Naive thymus-derived CD4-positive, alpha-beta T cell (primary cell): ENCODE measurements around the gene SCN8A. TPM values are rescaled to one million over a fixed set of nuclear protein-coding genes. Genes with fewer than 3 reads are reported as not detected.

Experiments
- ATAC-seq: fragments of 150-1000 bp; cut with Tn5 transposase; 2 replicates; pipeline ENCODE4 v1.10.0; 2021; ENCODE audit warnings: mild to moderate bottlenecking, moderate library complexity
- CTCF ChIA-PET: fragments of 350-600 bp; sonication (Branson Sonifier 250); formaldehyde crosslinking; loops from one replicate; lab custom pipeline; 2021; ENCODE audit warnings: antibody characterized with exemption; lab: Charles Lee
- POLR2A ChIA-PET: fragments of 350-600 bp; sonication (Branson Sonifier 250); formaldehyde crosslinking; loops from one replicate; lab custom pipeline; 2021; ENCODE audit warnings: antibody characterized with exemption, inconsistent platforms; lab: Charles Lee
- DNase-seq, 9 donors: peaks; one replicate each; pipeline versions ENCODE4 v3.0.0 to v3.0.0-alpha.2; 2020 to 2022; ENCODE audit warnings: mixed read lengths in 1 of 9
- H3K27ac ChIP-seq: one replicate; pipeline ENCODE4 v1.7.0; 2013; ENCODE audit warnings: mild to moderate bottlenecking, low read depth, low read length, moderate library complexity
- H3K27me3 ChIP-seq, 2 donors: one replicate each; pipeline ENCODE4 v1.7.0; 2013; ENCODE audit warnings: low read length in 2 of 2, mild to moderate bottlenecking in 2 of 2, moderate library complexity in 2 of 2; ENCODE audit not compliant: control insufficient read depth in 2 of 2, insufficient read depth in 2 of 2
- H3K36me3 ChIP-seq, 3 experiments: 1 replicate in 2 of 3; 2 replicates in 1 of 3; pipeline ENCODE4 v1.7.0; 2013; ENCODE audit warnings: low read length in 3 of 3, mild to moderate bottlenecking in 3 of 3, moderate library complexity in 1 of 3; ENCODE audit not compliant: insufficient read depth in 3 of 3, control insufficient read depth in 2 of 3
- H3K4me1 ChIP-seq, 2 donors: one replicate each; pipeline ENCODE4 v1.7.0; 2013; ENCODE audit warnings: low read length in 2 of 2, mild to moderate bottlenecking in 2 of 2, moderate library complexity in 1 of 2; ENCODE audit not compliant: control insufficient read depth in 2 of 2, insufficient read depth in 2 of 2
- H3K4me3 ChIP-seq: 2 replicates; pipeline ENCODE4 v1.7.0; 2013; ENCODE audit warnings: mild to moderate bottlenecking, low read length
- H3K9me3 ChIP-seq, 3 experiments: 1 replicate in 2 of 3; 2 replicates in 1 of 3; pipeline ENCODE4 v1.7.0; 2013; ENCODE audit warnings: low read length in 3 of 3; ENCODE audit not compliant: control insufficient read depth in 2 of 3
- H3K27ac Mint-ChIP-seq, 9 donors: one replicate each; pipeline ENCODE4 v1.8.0; 2020 to 2022; ENCODE audit warnings: mixed read lengths in 9 of 9, mild to moderate bottlenecking in 8 of 9, moderate library complexity in 5 of 9, inconsistent platforms in 2 of 9
- H3K27me3 Mint-ChIP-seq, 5 donors: one replicate each; pipeline ENCODE4 v1.8.0; 2021 to 2022; ENCODE audit warnings: mixed read lengths in 5 of 5, mild to moderate bottlenecking in 1 of 5
- H3K36me3 Mint-ChIP-seq, 5 donors: one replicate each; pipeline ENCODE4 v1.8.0; 2020 to 2022; ENCODE audit warnings: mixed read lengths in 5 of 5, mild to moderate bottlenecking in 3 of 5, inconsistent platforms in 1 of 5
- H3K4me1 Mint-ChIP-seq, 7 donors: one replicate each; pipeline ENCODE4 v1.8.0; 2020 to 2022; ENCODE audit warnings: mixed read lengths in 7 of 7, mild to moderate bottlenecking in 3 of 7, inconsistent platforms in 1 of 7
- H3K4me3 Mint-ChIP-seq, 10 donors: one replicate each; pipeline ENCODE4 v1.8.0; 2020 to 2022; ENCODE audit warnings: mild to moderate bottlenecking in 10 of 10, mixed read lengths in 10 of 10, moderate library complexity in 6 of 10, inconsistent platforms in 2 of 10
- H3K9me3 Mint-ChIP-seq, 11 donors: one replicate each; pipeline ENCODE4 v1.8.0; 2020 to 2022; ENCODE audit warnings: mixed read lengths in 11 of 11, mild to moderate bottlenecking in 4 of 11, inconsistent platforms in 1 of 11, moderate library complexity in 1 of 11
- intact Hi-C, 2 donors: fragments of 100-400 bp; cut with micrococcal nuclease; formaldehyde crosslinking; loops; one replicate each; pipeline ENCODE4 v1.15.1; 2023
- polyA plus RNA-seq, 2 donors: library from polyadenylated mRNA; unstranded; fragments of 300-500 nt; fragmentation: Illumina TruSeq; gene quantifications; one replicate each; pipeline ENCODE4 v1.2.3, GENCODE V29; 2021
- total RNA-seq, 6 experiments: library from RNA in 5 of 6; stranded (reverse) in 5 of 6; gene quantifications; 1 replicate in 5 of 6; 2 replicates in 1 of 6; pipeline ENCODE4 v1.2.3 and lab custom pipeline; 2021 to 2026

SCN8A gene
- total and polyA plus RNA-seq, 7 experiments from 2014 or later, result 0.01 to 1.1 (median 0.33) TPM

- peaks cover 0 to 5% (median 0%) of the 10 kb centered on the region in 5 donors for H3K36me3 Mint-ChIP-seq
- DNase-seq (no peak), ATAC-seq (no peak)
- peaks cover 0 to 13% of the 10 kb centered on the region in 2 donors for H3K4me1 ChIP-seq
- H3K36me3 ChIP-seq, result no peaks in the 10 kb centered on the region
- intact Hi-C loops, result no loop called here
- ChIA-PET POLR2A (interaction anchor here (1.4 kb wide), 1 partner anchor 22 kb away, joined by 3 read pairs; a partner anchor contains a TSS), CTCF (no interaction called here)
- peaks cover 0 to 2% of the 10 kb centered on the region in 2 donors for H3K27me3 ChIP-seq
- H3K27me3 Mint-ChIP-seq, result peaks cover 22 to 41% (median 32%) of the 10 kb centered on the region in 5 donors
- H3K27ac Mint-ChIP-seq, result no peak overlapping the region
- no peak overlapping the region for H3K4me3 Mint-ChIP-seq
- H3K4me3 ChIP-seq, result no peak overlapping the region
- H3K9me3 ChIP-seq, result no peaks in the 10 kb centered on the region
- H3K4me1 Mint-ChIP-seq, result peaks cover 14 to 21% (median 21%) of the 10 kb centered on the region in 7 donors
- H3K27ac ChIP-seq, result no peak overlapping the region
- H3K9me3 Mint-ChIP-seq, result no peaks in the 10 kb centered on the region
Measured at GRCh38 chr12:51836827-51837173, 245.8 kb downstream of the SCN8A start.

GRCh38 chr12:51837286-51837685, 246.3 kb downstream of the SCN8A start:
- Histone ChIP-seq H3K27me3 (peaks cover 0 to 2% of the 10 kb centered on the region in 2 donors), H3K4me3 (no peak overlapping the region), H3K4me1 (peaks cover 0 to 12% of the 10 kb centered on the region in 2 donors), H3K36me3 (no peaks in the 10 kb centered on the region), H3K27ac (no peak overlapping the region), H3K9me3 (no peaks in the 10 kb centered on the region)
- H3K27ac Mint-ChIP-seq, result no peak overlapping the region
- peaks cover 26 to 42% (median 29%) of the 10 kb centered on the region in 5 donors for H3K27me3 Mint-ChIP-seq
- ChIA-PET CTCF (no interaction called here), POLR2A (interaction anchor here (1.0 to 1.4 kb wide), 2 partner anchors 15 to 23 kb away, joined by 3 to 4 read pairs; a partner anchor contains a TSS)
- no peak for DNase-seq
- no peak for ATAC-seq
- peaks cover 12 to 20% (median 18%) of the 10 kb centered on the region in 7 donors for H3K4me1 Mint-ChIP-seq
- no peak overlapping the region for H3K4me3 Mint-ChIP-seq
- no peaks in the 10 kb centered on the region for H3K9me3 Mint-ChIP-seq
- H3K36me3 Mint-ChIP-seq, result peaks cover 0 to 5% (median 0%) of the 10 kb centered on the region in 5 donors
- intact Hi-C loops, result no loop called here

GRCh38 chr12:51838036-51838435, 247.0 kb downstream of the SCN8A start:
- Histone ChIP-seq H3K36me3 (no peaks in the 10 kb centered on the region), H3K27me3 (peaks cover 0 to 2% of the 10 kb centered on the region in 2 donors), H3K27ac (no peak overlapping the region), H3K9me3 (no peaks in the 10 kb centered on the region), H3K4me1 (peaks cover 0 to 5% of the 10 kb centered on the region in 2 donors), H3K4me3 (no peak overlapping the region)
- Mint-ChIP-seq H3K36me3 (peaks cover 0 to 5% (median 0%) of the 10 kb centered on the region in 5 donors), H3K27ac (no peak overlapping the region), H3K9me3 (no peaks in the 10 kb centered on the region), H3K27me3 (peaks cover 19 to 37% (median 33%) of the 10 kb centered on the region in 5 donors), H3K4me1 (peaks cover 5 to 12% (median 10%) of the 10 kb centered on the region in 7 donors), H3K4me3 (no peak overlapping the region)
- ChIA-PET POLR2A (interaction anchor here (1.0 kb wide), 1 partner anchor 15 kb away, joined by 4 read pairs; no protein-coding TSS in a partner anchor), CTCF (no interaction called here)
- ATAC-seq (no peak), DNase-seq (no peak)
- intact Hi-C loops, result no loop called here

- Mint-ChIP-seq H3K4me1 (peaks cover 0 to 6% (median 3%) of the 10 kb centered on the region in 7 donors), H3K9me3 (no peaks in the 10 kb centered on the region), H3K27me3 (peaks cover 14 to 37% (median 28%) of the 10 kb centered on the region in 5 donors), H3K4me3 (no peak overlapping the region), H3K27ac (no peak overlapping the region), H3K36me3 (peaks cover 0 to 5% (median 0%) of the 10 kb centered on the region in 5 donors)
- Histone ChIP-seq H3K27ac (no peak overlapping the region), H3K27me3 (peaks cover 0 to 2% of the 10 kb centered on the region in 2 donors), H3K9me3 (no peaks in the 10 kb centered on the region), H3K4me1 (no peaks in the 10 kb centered on the region), H3K36me3 (no peaks in the 10 kb centered on the region), H3K4me3 (no peak overlapping the region)
- no peak for ATAC-seq
- CTCF ChIA-PET, result interaction anchor here (0.6 kb wide), 1 partner anchor 20 kb away, joined by 3 read pairs; no protein-coding TSS in a partner anchor
- intact Hi-C loops, result no loop called here
- POLR2A ChIA-PET, result no interaction called here
- DNase-seq, result no peak
Measured at GRCh38 chr12:51838762-51839161, 247.7 kb downstream of the SCN8A start.

GRCh38 chr12:51839310-51839947, 248.4 kb downstream of the SCN8A start:
- Mint-ChIP-seq H3K27ac (no peak overlapping the region), H3K36me3 (peaks cover 0 to 5% (median 0%) of the 10 kb centered on the region in 5 donors), H3K9me3 (no peaks in the 10 kb centered on the region), H3K27me3 (peaks cover 17 to 41% (median 31%) of the 10 kb centered on the region in 5 donors), H3K4me1 (peaks cover 0 to 3% (median 0%) of the 10 kb centered on the region in 7 donors), H3K4me3 (no peak overlapping the region)
- H3K36me3 ChIP-seq, result no peaks in the 10 kb centered on the region
- H3K9me3 ChIP-seq, result no peaks in the 10 kb centered on the region
- no peak for ATAC-seq
- no peak overlapping the region for H3K27ac ChIP-seq
- ChIA-PET POLR2A (no interaction called here), CTCF (interaction anchor here (0.6 kb wide), 1 partner anchor 19 kb away, joined by 3 read pairs; no protein-coding TSS in a partner anchor)
- H3K27me3 ChIP-seq, result peaks cover 3% of the 10 kb centered on the region in 2 donors
- intact Hi-C loops, result no loop called here
- no peak overlapping the region for H3K4me3 ChIP-seq
- H3K4me1 ChIP-seq, result no peaks in the 10 kb centered on the region
- no peak for DNase-seq

GRCh38 chr12:51840966-51841365, 249.9 kb downstream of the SCN8A start:
- Mint-ChIP-seq H3K4me1 (peaks cover 0 to 6% (median 2%) of the 10 kb centered on the region in 7 donors), H3K27ac (no peak overlapping the region), H3K9me3 (peaks cover 0 to under 1% (median 0%) of the 10 kb centered on the region in 11 donors), H3K4me3 (no peak overlapping the region), H3K36me3 (peaks cover 0 to 6% (median 0%) of the 10 kb centered on the region in 5 donors), H3K27me3 (peaks cover 32 to 49% (median 40%) of the 10 kb centered on the region in 5 donors)
- Histone ChIP-seq H3K9me3 (no peaks in the 10 kb centered on the region), H3K4me3 (no peak overlapping the region), H3K27me3 (peaks cover 3 to 17% of the 10 kb centered on the region in 2 donors), H3K27ac (no peak overlapping the region), H3K4me1 (peaks cover 0 to under 1% of the 10 kb centered on the region in 2 donors), H3K36me3 (no peaks in the 10 kb centered on the region)
- ChIA-PET POLR2A (no interaction called here), CTCF (no interaction called here)
- intact Hi-C loops, result no loop called here
- ATAC-seq (no peak), DNase-seq (no peak)
